T-helper 1 cell treated with Interleukin-12 subunit alpha and Interleukin-12 subunit beta and Interleukin-4 antibody, amounts not matched to agents 30 μg/mL and 1 μg/mL, for 36 hours (primary cell): Measurements from ENCODE around the gene CAPN5.
A peak's percentile ranks its signal among the peaks of the same experiment; 100 is the strongest.

ENCODE experiments used
- H3K27ac Mint-ChIP-seq: one replicate; pipeline ENCODE4 v1.8.0; 2021; ENCODE audit warnings: mild to moderate bottlenecking, mixed read lengths
- H3K27me3 Mint-ChIP-seq: one replicate; pipeline ENCODE4 v1.8.0; 2021; ENCODE audit warnings: low read depth, mixed read lengths
- H3K36me3 Mint-ChIP-seq: one replicate; pipeline ENCODE4 v1.8.0; 2021; ENCODE audit warnings: low read depth, mixed read lengths
- H3K4me1 Mint-ChIP-seq: one replicate; pipeline ENCODE4 v1.8.0; 2021; ENCODE audit warnings: low read depth, mixed read lengths
- H3K4me3 Mint-ChIP-seq: one replicate; pipeline ENCODE4 v1.8.0; 2021; ENCODE audit warnings: mild to moderate bottlenecking, moderate library complexity, mixed read lengths
- H3K9me3 Mint-ChIP-seq: one replicate; pipeline ENCODE4 v1.8.0; 2021; ENCODE audit warnings: mixed read lengths

The CAPN5 gene

DNA sequence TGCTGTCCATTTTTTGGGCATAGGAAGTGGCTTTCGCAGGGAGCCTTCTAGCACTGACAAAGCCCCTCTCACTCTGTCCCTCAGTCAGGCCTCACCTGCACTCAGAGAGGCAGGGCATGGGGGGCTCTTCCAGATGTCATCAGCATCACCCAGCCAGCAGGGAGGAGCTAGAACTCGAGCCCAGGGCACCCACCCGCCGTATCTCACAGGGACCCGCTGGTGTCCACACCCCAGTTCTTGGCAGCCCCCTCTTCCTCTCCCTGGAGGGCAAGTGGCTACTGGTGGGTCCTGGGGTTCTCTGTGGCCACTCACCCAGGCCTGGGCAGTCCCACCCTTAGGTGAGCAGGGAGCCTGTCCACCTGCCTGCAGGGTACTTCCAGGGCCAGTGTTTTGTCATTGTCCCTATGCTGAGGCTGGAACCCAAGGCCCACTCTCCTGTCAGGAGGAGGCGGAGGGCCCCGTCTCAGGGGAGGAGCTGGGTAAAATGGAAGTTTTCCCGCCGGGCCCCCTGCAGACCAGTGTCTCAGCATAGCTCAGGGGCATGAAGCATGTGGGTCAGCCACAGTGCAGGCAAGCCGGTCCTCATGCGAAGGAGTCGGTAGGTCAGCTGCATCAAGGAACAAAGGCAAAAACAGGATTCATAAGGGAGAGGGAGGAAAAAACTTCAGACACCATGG, 83.1 kb downstream of the CAPN5 start:
- H3K27me3 Mint-ChIP-seq: peaks cover 12% of the 10 kb centered on the region
- H3K27ac Mint-ChIP-seq: no peak overlapping the region
- no peak overlapping the region for H3K4me3 Mint-ChIP-seq
- H3K4me1 Mint-ChIP-seq: peaks cover 33% of the 10 kb centered on the region
- no peaks in the 10 kb centered on the region for H3K9me3 Mint-ChIP-seq
- H3K36me3 Mint-ChIP-seq: no peaks in the 10 kb centered on the region

DNA sequence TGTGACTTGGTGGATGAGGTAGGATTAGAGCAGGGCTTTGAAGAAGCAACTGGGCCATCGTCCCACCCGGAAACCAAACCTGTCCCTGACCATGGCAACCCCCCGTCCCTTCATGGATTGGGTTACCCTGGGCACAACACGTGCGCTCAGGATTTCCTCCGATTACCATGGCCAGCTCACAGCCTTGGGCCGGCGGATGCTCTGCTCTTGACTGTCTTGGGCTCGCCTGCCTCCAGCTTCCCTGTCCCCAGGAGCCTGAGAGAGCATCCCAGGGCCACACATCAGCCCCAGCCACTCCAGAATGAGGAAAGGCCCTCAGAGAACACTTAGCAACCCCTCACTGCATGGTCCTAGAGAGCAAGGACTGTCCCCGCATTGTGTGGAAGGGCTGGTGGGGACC, 84.1 kb downstream of the CAPN5 start:
- no peak overlapping the region for H3K4me3 Mint-ChIP-seq
- H3K4me1 Mint-ChIP-seq: peaks cover 34% of the 10 kb centered on the region
- H3K36me3 Mint-ChIP-seq: no peaks in the 10 kb centered on the region
- no peak overlapping the region for H3K27ac Mint-ChIP-seq
- no peaks in the 10 kb centered on the region for H3K9me3 Mint-ChIP-seq
- peaks cover 11% of the 10 kb centered on the region for H3K27me3 Mint-ChIP-seq

DNA sequence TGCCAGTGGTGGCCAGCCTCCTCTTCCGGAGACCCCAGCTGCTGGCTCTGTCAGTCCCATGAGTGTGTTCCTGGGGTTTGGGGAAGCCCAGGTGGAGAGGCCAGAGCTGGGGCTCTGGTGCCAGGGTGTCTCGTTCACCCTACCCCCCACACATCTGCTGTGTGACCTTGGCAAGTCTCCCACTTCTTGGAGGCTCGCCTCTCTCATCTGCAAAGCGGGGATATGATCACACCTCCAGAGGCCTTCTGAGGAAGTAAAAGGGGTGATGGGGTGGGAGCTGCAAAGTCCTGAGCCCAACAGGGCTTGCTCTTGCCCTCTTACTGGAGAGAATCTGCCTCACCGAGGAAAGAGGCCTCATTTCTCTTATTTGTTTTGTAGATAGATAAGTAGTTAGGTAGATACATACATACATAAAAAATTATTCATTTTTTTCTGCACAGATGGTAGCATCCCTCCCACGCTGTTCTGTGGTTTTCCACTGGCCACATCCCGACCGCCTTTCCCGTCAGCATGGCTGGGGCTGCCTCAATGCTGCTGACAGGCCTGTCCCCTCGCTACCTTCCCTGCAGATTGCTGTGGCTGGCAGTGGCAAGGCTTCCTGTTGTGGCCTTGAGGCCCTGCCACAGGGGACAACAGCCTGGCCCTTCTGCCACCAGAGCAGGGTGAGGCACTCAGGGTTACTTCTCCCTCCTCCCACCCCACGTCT, 85.2 kb downstream of the CAPN5 start:
- Mint-ChIP-seq H3K4me3 (peak overlapping the region; percentile 46), H3K27me3 (peaks cover 6% of the 10 kb centered on the region), H3K27ac (peak overlapping the region; percentile 72), H3K9me3 (no peaks in the 10 kb centered on the region), H3K4me1 (peaks cover 34% of the 10 kb centered on the region), H3K36me3 (no peaks in the 10 kb centered on the region)

DNA sequence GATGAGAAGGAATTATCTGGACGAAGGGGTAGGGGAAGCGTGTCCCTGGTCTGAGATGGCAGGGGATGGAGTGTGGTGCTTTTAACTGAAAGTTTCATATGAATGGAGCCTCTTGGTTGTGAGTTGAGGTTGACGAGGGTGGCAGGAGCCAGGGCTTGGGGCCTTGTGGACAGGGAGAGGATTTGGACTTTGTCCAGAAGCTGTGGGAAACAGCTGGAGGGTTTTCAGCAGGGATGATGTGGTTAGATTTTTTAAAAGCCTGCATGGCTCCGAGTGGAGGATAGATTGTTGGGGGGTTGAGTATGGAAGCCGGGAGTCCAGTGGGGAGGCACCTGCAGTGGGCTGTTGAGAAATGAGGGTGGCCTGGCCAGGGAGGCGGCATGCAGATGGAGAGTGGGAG, 86.1 kb downstream of the CAPN5 start:
- peak overlapping the region; percentile 22 for H3K4me3 Mint-ChIP-seq
- H3K27ac Mint-ChIP-seq: peak overlapping the region; percentile 53
- H3K9me3 Mint-ChIP-seq: no peaks in the 10 kb centered on the region
- H3K27me3 Mint-ChIP-seq: peaks cover 6% of the 10 kb centered on the region
- H3K36me3 Mint-ChIP-seq: no peaks in the 10 kb centered on the region
- peaks cover 34% of the 10 kb centered on the region for H3K4me1 Mint-ChIP-seq

DNA sequence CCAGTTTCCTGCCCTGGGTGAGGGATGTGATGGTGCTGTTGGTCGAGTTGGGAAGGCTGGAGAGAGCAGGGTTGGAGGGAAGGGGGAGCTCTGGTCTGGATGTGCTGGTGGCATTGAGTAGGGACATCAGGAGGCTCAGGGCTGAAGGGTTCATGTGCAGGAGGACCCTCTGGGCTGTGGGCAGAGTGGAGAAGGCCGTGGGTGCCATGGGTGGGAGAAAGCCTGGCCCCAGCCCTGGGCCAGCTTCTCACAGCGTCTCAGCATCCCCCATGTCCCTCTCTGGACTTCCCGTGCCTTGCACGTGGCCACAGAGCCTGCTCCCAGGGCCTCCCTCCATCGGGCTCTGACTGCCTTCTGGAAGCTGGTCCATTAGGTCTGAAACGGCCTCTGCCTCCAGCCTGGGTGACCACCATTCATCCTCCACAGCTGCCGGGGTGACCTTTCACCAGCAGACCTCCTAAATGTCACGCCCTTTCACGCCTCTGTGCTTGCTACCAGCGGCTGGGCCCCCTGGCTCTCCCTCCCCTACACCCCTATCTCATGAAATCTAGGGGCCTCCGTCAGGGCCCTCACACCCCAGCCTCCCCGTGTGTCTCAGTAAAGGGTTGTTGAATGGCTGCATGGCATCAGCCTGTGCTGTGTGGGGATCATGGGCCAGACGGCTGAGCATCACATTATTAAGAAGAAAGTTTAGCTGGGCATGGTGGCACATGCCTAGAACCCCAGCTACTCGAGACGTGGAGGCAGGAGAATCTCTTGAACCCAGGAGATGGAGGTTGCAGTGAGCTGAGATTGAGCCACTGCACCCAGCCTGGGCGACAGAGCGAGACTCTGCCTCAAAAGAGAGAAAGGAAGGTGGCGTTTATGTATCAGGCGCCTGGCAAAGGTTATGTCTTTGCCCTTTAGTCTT, 86.8 kb downstream of the CAPN5 start:
- Mint-ChIP-seq H3K27me3 (peaks cover 2% of the 10 kb centered on the region), H3K27ac (peak overlapping the region; percentile 53), H3K4me3 (no peak overlapping the region), H3K4me1 (peaks cover 29% of the 10 kb centered on the region), H3K36me3 (no peaks in the 10 kb centered on the region), H3K9me3 (no peaks in the 10 kb centered on the region)

DNA sequence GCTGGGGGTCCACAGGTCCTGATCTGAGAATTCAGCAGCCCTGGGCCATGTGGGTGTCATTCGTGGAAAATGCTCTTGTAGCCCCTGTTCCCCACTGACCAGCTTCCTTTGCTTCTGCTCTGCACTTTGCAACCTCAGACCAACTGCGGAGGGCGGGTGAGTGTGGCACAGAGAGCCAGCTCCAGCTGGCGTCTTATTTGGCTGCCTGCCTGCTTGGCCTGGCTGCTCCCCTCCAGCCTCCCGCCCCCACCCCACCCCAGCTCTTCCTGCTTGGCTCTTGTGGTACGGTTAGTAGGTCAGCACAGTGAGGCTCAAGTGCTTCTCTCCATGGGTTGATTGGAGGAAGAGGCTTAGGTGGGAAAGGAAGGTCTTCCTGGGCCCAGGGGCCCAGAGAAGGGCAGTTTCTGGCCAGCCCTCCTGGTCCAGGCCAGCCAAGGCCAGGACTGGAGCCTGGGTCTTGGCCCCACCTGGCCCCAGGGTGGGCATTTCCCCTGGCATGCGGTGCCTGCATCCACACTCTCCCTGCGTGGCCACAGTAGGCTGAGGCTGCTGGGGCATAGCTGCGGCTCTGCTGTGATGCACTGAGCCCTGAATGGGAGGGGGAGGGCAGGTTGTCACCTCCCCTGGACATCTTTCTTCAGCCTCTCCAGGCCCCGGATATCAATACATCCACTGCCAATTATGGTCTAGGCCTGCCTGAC, 87.8 kb downstream of the CAPN5 start:
- H3K4me1 Mint-ChIP-seq: peaks cover 29% of the 10 kb centered on the region
- no peaks in the 10 kb centered on the region for H3K36me3 Mint-ChIP-seq
- peaks cover 6% of the 10 kb centered on the region for H3K27me3 Mint-ChIP-seq
- no peaks in the 10 kb centered on the region for H3K9me3 Mint-ChIP-seq
- H3K4me3 Mint-ChIP-seq: no peak overlapping the region
- no peak overlapping the region for H3K27ac Mint-ChIP-seq

DNA sequence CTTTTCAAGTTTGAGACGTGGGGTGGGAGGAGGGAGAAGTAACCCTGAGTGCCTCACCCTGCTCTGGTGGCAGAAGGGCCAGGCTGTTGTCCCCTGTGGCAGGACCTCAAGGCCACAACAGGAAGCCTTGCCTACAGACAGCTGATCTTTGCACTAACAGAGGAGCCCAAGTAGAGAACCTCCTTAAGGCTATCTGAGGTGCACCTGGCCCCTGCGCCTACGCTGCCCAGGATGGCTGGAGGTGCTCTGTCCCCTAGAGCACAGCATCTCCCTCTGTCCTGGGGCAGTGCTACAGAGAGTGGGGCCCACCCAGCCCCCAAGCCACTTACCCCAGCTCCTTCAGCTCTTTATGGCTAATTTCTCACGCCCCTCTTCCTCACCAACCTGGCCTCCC, 88.3 kb downstream of the CAPN5 start:
- H3K27me3 Mint-ChIP-seq: peaks cover 6% of the 10 kb centered on the region
- no peaks in the 10 kb centered on the region for H3K9me3 Mint-ChIP-seq
- peaks cover 29% of the 10 kb centered on the region for H3K4me1 Mint-ChIP-seq
- no peak overlapping the region for H3K4me3 Mint-ChIP-seq
- no peaks in the 10 kb centered on the region for H3K36me3 Mint-ChIP-seq
- H3K27ac Mint-ChIP-seq: no peak overlapping the region

DNA sequence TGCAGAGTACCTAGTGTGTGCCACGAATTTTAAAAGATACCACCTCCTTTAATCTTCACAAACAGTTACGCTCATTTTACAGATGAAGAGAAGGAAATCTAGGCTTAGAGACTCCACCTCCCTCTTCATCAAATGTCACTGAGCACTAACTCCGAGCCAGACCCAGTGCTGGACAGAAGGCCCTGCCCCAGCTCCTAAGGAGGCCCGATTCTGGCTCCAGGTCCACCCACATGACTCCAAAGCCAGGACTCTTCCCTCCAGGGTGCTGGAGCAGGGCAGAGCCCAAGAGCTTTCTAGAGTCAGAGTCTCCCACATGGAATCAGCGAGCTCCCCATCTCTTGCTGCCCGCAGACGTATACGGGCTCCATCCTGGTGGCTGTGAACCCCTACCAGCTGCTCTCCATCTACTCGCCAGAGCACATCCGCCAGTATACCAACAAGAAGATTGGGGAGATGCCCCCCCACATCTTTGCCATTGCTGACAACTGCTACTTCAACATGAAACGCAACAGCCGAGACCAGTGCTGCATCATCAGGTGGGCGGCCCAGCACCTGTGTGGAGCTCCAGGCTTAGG, 88.9 kb downstream of the CAPN5 start:
- H3K9me3 Mint-ChIP-seq: no peaks in the 10 kb centered on the region
- no peak overlapping the region for H3K4me3 Mint-ChIP-seq
- peaks cover 6% of the 10 kb centered on the region for H3K27me3 Mint-ChIP-seq
- peaks cover 29% of the 10 kb centered on the region for H3K4me1 Mint-ChIP-seq
- H3K36me3 Mint-ChIP-seq: no peaks in the 10 kb centered on the region
- no peak overlapping the region for H3K27ac Mint-ChIP-seq

DNA sequence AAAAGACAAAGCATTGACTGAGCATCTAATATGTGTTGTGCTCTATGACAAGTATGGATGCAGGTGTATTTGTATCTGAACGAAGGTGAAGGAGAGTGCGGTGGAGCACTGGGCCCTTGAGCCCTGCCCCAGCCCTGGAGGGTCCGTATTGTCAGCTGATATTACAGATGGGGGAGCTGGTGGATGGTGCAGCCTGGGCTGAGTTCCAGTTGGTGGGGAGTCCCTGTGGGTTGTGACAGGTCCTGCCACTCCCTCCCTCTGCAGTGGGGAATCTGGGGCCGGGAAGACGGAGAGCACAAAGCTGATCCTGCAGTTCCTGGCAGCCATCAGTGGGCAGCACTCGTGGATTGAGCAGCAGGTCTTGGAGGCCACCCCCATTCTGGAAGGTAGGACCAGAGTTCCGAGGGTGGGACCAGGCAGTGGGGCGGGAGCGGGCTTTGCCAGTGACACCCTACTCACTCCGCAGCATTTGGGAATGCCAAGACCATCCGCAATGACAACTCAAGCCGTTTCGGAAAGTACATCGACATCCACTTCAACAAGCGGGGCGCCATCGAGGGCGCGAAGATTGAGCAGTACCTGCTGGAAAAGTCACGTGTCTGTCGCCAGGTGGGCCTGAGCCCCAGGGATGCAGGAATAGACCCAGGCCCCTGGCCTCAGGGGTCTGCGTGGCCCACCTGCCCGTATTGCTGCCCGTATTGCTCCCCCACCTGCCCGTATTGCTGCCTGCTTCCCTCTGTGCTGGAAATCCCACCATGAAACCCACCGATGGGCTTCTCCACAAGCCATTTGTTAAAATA, 89.8 kb downstream of the CAPN5 start:
- no peaks in the 10 kb centered on the region for H3K36me3 Mint-ChIP-seq
- H3K27ac Mint-ChIP-seq: no peak overlapping the region
- H3K27me3 Mint-ChIP-seq: peaks cover 9% of the 10 kb centered on the region
- H3K4me3 Mint-ChIP-seq: no peak overlapping the region
- no peaks in the 10 kb centered on the region for H3K9me3 Mint-ChIP-seq
- H3K4me1 Mint-ChIP-seq: peaks cover 24% of the 10 kb centered on the region

DNA sequence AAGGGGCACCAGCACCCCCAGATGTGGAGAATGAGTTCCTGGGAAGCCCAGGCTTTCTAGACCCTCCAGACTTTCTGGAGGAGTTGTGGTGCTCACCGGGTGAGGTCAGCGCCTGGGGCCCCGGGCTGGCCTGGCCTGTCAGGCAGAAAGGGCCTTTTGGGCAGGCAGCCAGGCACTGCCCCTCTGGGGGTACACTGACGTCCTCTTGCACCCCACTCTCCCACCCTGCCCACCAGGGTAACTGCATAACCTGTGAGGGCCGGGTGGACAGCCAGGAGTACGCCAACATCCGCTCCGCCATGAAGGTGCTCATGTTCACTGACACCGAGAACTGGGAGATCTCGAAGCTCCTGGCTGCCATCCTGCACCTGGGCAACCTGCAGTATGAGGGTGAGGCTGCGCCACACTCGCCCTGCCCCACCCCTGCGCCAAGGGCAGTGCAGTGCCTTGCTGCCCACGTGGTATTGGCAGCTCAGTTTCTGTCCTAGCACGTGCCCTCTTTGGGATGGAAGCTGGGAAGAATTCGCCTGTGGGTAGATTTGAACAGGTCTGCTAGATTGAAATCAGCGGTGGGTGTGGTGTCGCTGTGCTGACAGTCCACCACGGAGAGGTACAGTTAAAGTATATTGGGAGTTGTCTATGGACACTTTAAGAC, 91.4 kb downstream of the CAPN5 start:
- H3K36me3 Mint-ChIP-seq: no peaks in the 10 kb centered on the region
- H3K4me1 Mint-ChIP-seq: peaks cover 8% of the 10 kb centered on the region
- peaks cover 9% of the 10 kb centered on the region for H3K27me3 Mint-ChIP-seq
- H3K27ac Mint-ChIP-seq: no peak overlapping the region
- H3K4me3 Mint-ChIP-seq: no peak overlapping the region
- H3K9me3 Mint-ChIP-seq: no peaks in the 10 kb centered on the region

DNA sequence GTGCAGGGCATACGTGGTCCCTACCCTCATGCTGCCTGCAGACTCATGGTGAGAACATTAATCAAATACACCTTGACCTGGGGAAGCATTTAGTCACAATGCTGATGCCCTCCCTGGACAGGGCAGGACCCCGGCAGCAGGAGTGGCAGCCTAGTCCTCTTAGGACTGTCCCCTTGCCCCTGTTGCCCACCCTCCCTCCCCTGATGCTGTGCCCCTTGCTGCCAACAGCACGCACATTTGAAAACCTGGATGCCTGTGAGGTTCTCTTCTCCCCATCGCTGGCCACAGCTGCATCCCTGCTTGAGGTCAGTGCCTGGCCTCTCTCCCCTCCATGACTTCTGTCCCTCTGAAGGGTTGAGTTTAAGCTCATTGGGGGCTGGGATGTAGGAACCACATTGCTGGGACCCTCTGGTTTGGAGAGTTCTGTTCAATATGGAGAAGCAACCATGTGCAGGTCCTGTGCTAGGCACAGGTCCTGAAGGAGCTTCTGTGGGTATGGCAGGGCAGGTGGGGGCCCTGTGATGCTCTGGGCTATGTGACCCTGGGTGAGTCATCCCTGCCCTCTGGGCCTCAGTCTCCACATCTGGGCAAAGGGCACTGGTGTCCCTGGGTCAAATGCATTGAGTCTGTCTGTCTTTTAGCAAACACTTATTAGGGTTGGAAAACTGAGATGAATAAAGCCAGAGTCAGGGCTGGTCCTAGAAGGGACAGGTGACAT, 92.6 kb downstream of the CAPN5 start:
- H3K36me3 Mint-ChIP-seq: no peaks in the 10 kb centered on the region
- no peaks in the 10 kb centered on the region for H3K9me3 Mint-ChIP-seq
- peaks cover 2% of the 10 kb centered on the region for H3K4me1 Mint-ChIP-seq
- no peak overlapping the region for H3K4me3 Mint-ChIP-seq
- H3K27ac Mint-ChIP-seq: no peak overlapping the region
- peaks cover 9% of the 10 kb centered on the region for H3K27me3 Mint-ChIP-seq

DNA sequence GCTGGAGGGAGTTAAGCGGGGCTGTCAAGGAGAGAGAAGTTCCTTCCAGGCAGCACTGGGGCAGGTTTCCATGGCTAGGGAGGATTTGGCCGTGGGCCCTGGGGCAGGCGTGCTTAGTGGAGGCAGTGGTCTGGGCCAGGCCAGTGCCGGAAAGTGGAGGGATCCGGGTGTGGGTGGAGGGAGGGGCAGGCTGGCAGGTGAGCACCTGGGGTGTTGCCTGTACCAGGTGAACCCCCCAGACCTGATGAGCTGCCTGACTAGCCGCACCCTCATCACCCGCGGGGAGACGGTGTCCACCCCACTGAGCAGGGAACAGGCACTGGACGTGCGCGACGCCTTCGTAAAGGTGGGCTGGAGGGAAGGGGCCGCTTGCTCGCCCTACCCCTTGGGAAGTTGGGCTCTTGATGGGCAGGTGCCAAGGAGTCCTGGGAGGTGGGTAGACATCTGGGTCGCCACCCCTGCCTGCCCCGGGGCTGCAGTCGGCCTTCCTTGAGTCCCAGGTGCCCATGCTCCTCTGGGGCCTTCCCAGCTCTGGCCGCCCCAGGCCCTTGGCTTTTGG, 93.2 kb downstream of the CAPN5 start:
- Mint-ChIP-seq H3K27me3 (peaks cover 9% of the 10 kb centered on the region), H3K4me3 (no peak overlapping the region), H3K36me3 (no peaks in the 10 kb centered on the region), H3K9me3 (no peaks in the 10 kb centered on the region), H3K27ac (no peak overlapping the region), H3K4me1 (peaks cover 2% of the 10 kb centered on the region)
